HFFc6 (cell line): ENCODE measurements around the gene NODAL. TPM values are rescaled to one million over a fixed set of nuclear protein-coding genes. Genes with fewer than 3 reads are reported as not detected.
A peak's percentile ranks its signal among the peaks of the same experiment; 100 is the strongest.

Experiments
- DNase-seq: peaks from one replicate; pipeline ENCODE4 v3.0.0-alpha.2; 2018
- H3K27ac Mint-ChIP-seq: 2 replicates; pipeline ENCODE4 v1.8.0; 2020; ENCODE audit warnings: mild to moderate bottlenecking, mixed read lengths
- H3K27me3 Mint-ChIP-seq: 2 replicates; pipeline ENCODE4 v1.8.0; 2021; ENCODE audit warnings: mild to moderate bottlenecking, moderate library complexity, mixed read lengths; ENCODE audit not compliant: insufficient read depth
- H3K36me3 Mint-ChIP-seq: 2 replicates; pipeline ENCODE4 v1.8.0; 2021; ENCODE audit warnings: low read depth, mixed read lengths
- H3K4me1 Mint-ChIP-seq: 2 replicates; pipeline ENCODE4 v1.8.0; 2020; ENCODE audit warnings: low read depth, mixed read lengths
- H3K4me3 Mint-ChIP-seq: 2 replicates; pipeline ENCODE4 v1.8.0; 2020; ENCODE audit warnings: mild to moderate bottlenecking, moderate library complexity, mixed read lengths
- H3K9me3 Mint-ChIP-seq: 2 replicates; pipeline ENCODE4 v1.8.0; 2020; ENCODE audit warnings: mild to moderate bottlenecking, mixed read lengths
- CTCF ChIP-seq: fragments of 200-600 bp; sonication (generic); IDR thresholded peaks from 2 replicates; pipeline ENCODE4 v1.5.0; 2021; ENCODE audit warnings: antibody characterized with exemption, mild to moderate bottlenecking
- total RNA-seq, 6 experiments: library from RNA; stranded (reverse); fragmentation: NEBNext Ultra II Directional; extraction: Animal tissue kit (Norgen Biotek cat#: 25700); gene quantifications; 2 replicates in 1 of 6; 3 replicates in 5 of 6; pipeline ENCODE4 v1.2.3, GENCODE V29; 2021

NODAL gene
- total RNA-seq, 6 experiments from 2014 or later = not detected

- DNase-seq = peak; percentile 50
- Mint-ChIP-seq H3K4me3 (no peak overlapping the region), H3K9me3 (no peaks in the 10 kb centered on the region), H3K36me3 (peaks cover 5% of the 10 kb centered on the region; the same call in 1 of the 2 replicates), H3K27me3 (no peaks in the 10 kb centered on the region; the same call in none of the 2 replicates), H3K4me1 (peaks cover 11% of the 10 kb centered on the region), H3K27ac (peak overlapping the region; percentile 36)
- no peak for TF ChIP-seq CTCF
Measured at GRCh38 chr10:70430493-70431445, 10.7 kb downstream of the NODAL start.

GRCh38 chr10:70426823-70427222 lies 14.7 kb downstream of the NODAL start:
- TF ChIP-seq CTCF = no peak
- Mint-ChIP-seq H3K27ac (no peak overlapping the region), H3K9me3 (no peaks in the 10 kb centered on the region), H3K4me1 (no peaks in the 10 kb centered on the region), H3K4me3 (no peak overlapping the region), H3K27me3 (no peaks in the 10 kb centered on the region; the same call in 1 of the 2 replicates), H3K36me3 (peaks cover 31% of the 10 kb centered on the region)
- no peak for DNase-seq

GRCh38 chr10:70425096-70425495 lies 16.4 kb downstream of the NODAL start:
- no peak for TF ChIP-seq CTCF
- Mint-ChIP-seq H3K4me1 (no peaks in the 10 kb centered on the region), H3K4me3 (no peak overlapping the region), H3K27me3 (no peaks in the 10 kb centered on the region; the same call in 1 of the 2 replicates), H3K9me3 (no peaks in the 10 kb centered on the region), H3K36me3 (peaks cover 31% of the 10 kb centered on the region), H3K27ac (no peak overlapping the region)
- DNase-seq = no peak

GRCh38 chr10:70424320-70424719 lies 17.2 kb downstream of the NODAL start:
- Mint-ChIP-seq H3K27ac (no peak overlapping the region), H3K4me1 (no peaks in the 10 kb centered on the region), H3K9me3 (no peaks in the 10 kb centered on the region), H3K27me3 (no peaks in the 10 kb centered on the region; the same call in 1 of the 2 replicates), H3K36me3 (peaks cover 36% of the 10 kb centered on the region), H3K4me3 (no peak overlapping the region)
- no peak for DNase-seq
- no peak for TF ChIP-seq CTCF

GRCh38 chr10:70418713-70419112 lies 22.8 kb downstream of the NODAL start:
- DNase-seq = no peak
- peak overlapping the region; percentile 77; the same call in 1 of the 2 replicates for H3K27ac Mint-ChIP-seq
- TF ChIP-seq CTCF = no peak
- peaks cover 1% of the 10 kb centered on the region; the same call in 1 of the 2 replicates for H3K27me3 Mint-ChIP-seq
- peaks cover 25% of the 10 kb centered on the region for H3K36me3 Mint-ChIP-seq
- H3K9me3 Mint-ChIP-seq = no peaks in the 10 kb centered on the region
- no peak overlapping the region for H3K4me3 Mint-ChIP-seq
- H3K4me1 Mint-ChIP-seq = peaks cover 28% of the 10 kb centered on the region
